ENCODE measurements around the gene ABCB4.

- TF ChIP-seq CTCF (optimal IDR thresholded peaks at IDR 0.05 in 1 of 3, IDR thresholded peaks at IDR 0.05 in 1 of 3, conservative IDR thresholded peaks at IDR 0.05 in 1 of 3; ENCODE audit: extremely low read depth in 1 of 3, insufficient read depth in 2 of 3, low read length in 3 of 3) (no peak), EZH2 (IDR thresholded peaks at IDR 0.05; ENCODE audit: low read length) (no peak)
Measured at GRCh38 chr7:87471473-87471872, 4.0 kb downstream of the ABCB4 start.

Measured in keratinocyte (primary cell).